HTR-8/SVneo (cell line): ENCODE results near the gene ATP11A.
"Not testable (repeated sequence)": the region's sequence is repeated elsewhere in the genome, so short reads cannot be mapped to it uniquely, and the experiment has no call there.

ENCODE experiments used
- DNase-seq: peaks from one replicate; pipeline ENCODE4 v3.0.0; 2011; ENCODE audit warnings: low spot score, mixed read lengths; ENCODE audit not compliant: insufficient read length
- FAIRE-seq: peaks from 2 replicates; lab custom pipeline; 2011; peaks lifted over from hg19 to GRCh38; lab: Jason Lieb, UNC

Gene ATP11A

GRCh38 chr13:112865478-112865877 is 175.6 kb downstream of the ATP11A start:
- DNase-seq, FAIRE-seq: not testable (repeated sequence)

- DNase-seq (no peak), FAIRE-seq (no peak)
These were observed 177.5 kb downstream of the ATP11A start for GRCh38 chr13:112867301-112867711.

- FAIRE-seq (no peak), DNase-seq (no peak)
These were observed 178.5 kb downstream of the ATP11A start for GRCh38 chr13:112868308-112868707.

GRCh38 chr13:112869202-112870050 is 179.6 kb downstream of the ATP11A start:
- no peak for DNase-seq
- FAIRE-seq = no peak

GRCh38 chr13:112870051-112870331 is 180.2 kb downstream of the ATP11A start:
- no peak for DNase-seq
- no peak for FAIRE-seq

- no peak for FAIRE-seq
- DNase-seq = no peak
These were observed 181.0 kb downstream of the ATP11A start for GRCh38 chr13:112870737-112871287.

GRCh38 chr13:112871742-112872141 is 181.9 kb downstream of the ATP11A start:
- FAIRE-seq = no peak

GRCh38 chr13:112872657-112873631 is 183.1 kb downstream of the ATP11A start:
- DNase-seq, FAIRE-seq: not testable (repeated sequence)

More at GRCh38 chr13:112871742-112872141, 181.9 kb downstream of the ATP11A start:
- no peak for DNase-seq

GRCh38 chr13:112873851-112874750 is 184.3 kb downstream of the ATP11A start:
- no peak for FAIRE-seq
- DNase-seq = peak; percentile 72

- FAIRE-seq (no peak), DNase-seq (no peak)
These were observed 185.0 kb downstream of the ATP11A start for GRCh38 chr13:112874751-112875300.

- FAIRE-seq (no peak), DNase-seq (no peak)
These were observed 185.8 kb downstream of the ATP11A start for GRCh38 chr13:112875627-112876026.

GRCh38 chr13:112876305-112877000 is 186.6 kb downstream of the ATP11A start:
- DNase-seq = no peak
- FAIRE-seq = no peak

GRCh38 chr13:112877066-112877465 is 187.2 kb downstream of the ATP11A start:
- no peak for DNase-seq
- no peak for FAIRE-seq

GRCh38 chr13:112877539-112877938 is 187.7 kb downstream of the ATP11A start:
- DNase-seq = no peak
- FAIRE-seq = no peak

GRCh38 chr13:112877976-112878955 is 188.4 kb downstream of the ATP11A start:
- DNase-seq (no peak), FAIRE-seq (no peak)

GRCh38 chr13:112879283-112879833 is 189.5 kb downstream of the ATP11A start:
- FAIRE-seq (no peak), DNase-seq (no peak)

- DNase-seq = no peak
- no peak for FAIRE-seq
These were observed 190.4 kb downstream of the ATP11A start for GRCh38 chr13:112880221-112880641.
